Neural progenitor cell (in vitro differentiated cells): Measurements from ENCODE around the gene LINC00632. TPM values are rescaled to one million over a fixed set of nuclear protein-coding genes. Genes with fewer than 3 reads are reported as not detected.

Source experiments
- DNase-seq: peaks from one replicate; pipeline ENCODE4 v3.0.0-alpha.2; 2016; ENCODE audit warnings: low spot score
- H2AFZ ChIP-seq: fragments of 200-600 bp; sonication (generic); replicated peaks from 2 replicates; pipeline ENCODE4 v1.6.1; 2016; ENCODE audit warnings: antibody characterized with exemption
- H3F3A ChIP-seq: fragments of 200-600 bp; sonication (generic); 2 replicates; pipeline ENCODE4 v1.6.1; 2016; ENCODE audit warnings: antibody characterized with exemption, low read depth
- H3K27ac ChIP-seq: fragments of 200-600 bp; sonication (generic); 2 replicates; pipeline ENCODE4 v1.5.1; 2016; ENCODE audit warnings: mild to moderate bottlenecking
- H3K27me3 ChIP-seq: fragments of 200-600 bp; sonication (generic); 2 replicates; pipeline ENCODE4 v1.6.1; 2016; ENCODE audit warnings: mild to moderate bottlenecking, moderate library complexity
- H3K36me3 ChIP-seq: fragments of 200-600 bp; sonication (generic); 2 replicates; pipeline ENCODE4 v1.5.1; 2016
- H3K4me1 ChIP-seq: fragments of 200-600 bp; sonication (generic); 2 replicates; pipeline ENCODE4 v1.6.1; 2016; ENCODE audit warnings: mixed run types
- H3K4me2 ChIP-seq: fragments of 200-600 bp; sonication (generic); 2 replicates; pipeline ENCODE4 v1.6.1; 2016
- H3K4me3 ChIP-seq: fragments of 200-600 bp; sonication (generic); 2 replicates; pipeline ENCODE4 v1.5.1; 2016
- H3K79me2 ChIP-seq: fragments of 200-600 bp; sonication (generic); 2 replicates; pipeline ENCODE4 v1.6.1; 2016; ENCODE audit warnings: low read depth
- H3K9ac ChIP-seq: fragments of 200-600 bp; sonication (generic); 2 replicates; pipeline ENCODE4 v1.6.1; 2016
- H3K9me3 ChIP-seq: fragments of 200-600 bp; sonication (generic); 2 replicates; pipeline ENCODE4 v1.5.1; 2016; ENCODE audit warnings: low read depth
- H4K20me1 ChIP-seq: fragments of 200-600 bp; sonication (generic); 2 replicates; pipeline ENCODE4 v1.6.1; 2016; ENCODE audit warnings: low read depth
- H3K27ac Mint-ChIP-seq: 3 replicates; pipeline ENCODE4 v1.8.0; 2021; ENCODE audit warnings: mixed read lengths
- H3K27me3 Mint-ChIP-seq: 2 replicates; pipeline ENCODE4 v1.8.0; 2022; ENCODE audit warnings: low read depth, mild to moderate bottlenecking, inconsistent platforms, moderate library complexity, mixed read lengths; ENCODE audit not compliant: insufficient read depth
- H3K36me3 Mint-ChIP-seq: 3 replicates; pipeline ENCODE4 v1.8.0; 2021; ENCODE audit warnings: mixed read lengths
- H3K4me1 Mint-ChIP-seq: 3 replicates; pipeline ENCODE4 v1.8.0; 2021; ENCODE audit warnings: mixed read lengths
- H3K4me3 Mint-ChIP-seq: 3 replicates; pipeline ENCODE4 v1.8.0; 2021; ENCODE audit warnings: mild to moderate bottlenecking, moderate library complexity, mixed read lengths
- H3K9me3 Mint-ChIP-seq: 3 replicates; pipeline ENCODE4 v1.8.0; 2020; ENCODE audit warnings: mixed read lengths
- CTCF ChIP-seq: fragments of 200-600 bp; sonication (generic); IDR thresholded peaks from 2 replicates; pipeline ENCODE4 v1.5.1; 2017; ENCODE audit warnings: antibody characterized with exemption, mild to moderate bottlenecking
- EZH2 ChIP-seq: fragments of 200-600 bp; sonication (generic); IDR thresholded peaks from 2 replicates; pipeline ENCODE4 v1.6.1; 2017; ENCODE audit warnings: antibody characterized with exemption, mild to moderate bottlenecking, moderate library complexity
- EZH2phosphoT487 ChIP-seq: fragments of 200-600 bp; sonication (generic); IDR thresholded peaks from 2 replicates; pipeline ENCODE4 v1.6.1; 2017; ENCODE audit warnings: antibody characterized with exemption
- total RNA-seq: library from RNA; depleted of rRNA; stranded (reverse); fragments of >200 nt; gene quantifications from 2 replicates; pipeline ENCODE4 v1.2.3, GENCODE V29; 2015; ENCODE audit warnings: low replicate concordance

LINC00632 gene
- total RNA-seq, 1 donor from 2014 or later = 12.0 TPM

DNA sequence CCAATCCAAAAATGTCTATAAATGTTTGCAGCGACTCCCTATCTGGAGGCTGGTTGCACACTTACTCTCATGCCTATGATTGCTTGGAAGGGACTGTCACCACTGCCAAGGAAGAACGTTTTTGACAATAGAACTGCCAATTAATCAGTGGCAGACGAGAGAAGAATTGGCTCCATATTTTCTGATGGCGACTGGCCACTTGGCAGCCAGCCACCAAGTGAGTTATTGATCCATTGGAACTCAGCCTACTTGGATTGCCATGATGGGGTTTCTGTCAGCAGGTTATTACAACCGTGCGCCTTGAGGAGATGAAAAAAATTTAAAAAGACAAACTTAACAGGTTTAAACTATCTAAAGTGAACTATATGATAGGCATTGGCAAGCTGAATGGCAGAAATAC, 47.4 kb downstream of the LINC00632 start:
- no peak overlapping the region for H3K27ac Mint-ChIP-seq
- no peak overlapping the region for H3K4me2 ChIP-seq
- H3K36me3 ChIP-seq = no peaks in the 10 kb centered on the region
- no peaks in the 10 kb centered on the region for H3K4me1 ChIP-seq
- H3K9me3 Mint-ChIP-seq = no peaks in the 10 kb centered on the region
- H4K20me1 ChIP-seq = no peaks in the 10 kb centered on the region
- H3K4me3 ChIP-seq = no peak overlapping the region
- no peak overlapping the region for H3K27ac ChIP-seq
- H3F3A ChIP-seq = no peaks in the 10 kb centered on the region
- no peaks in the 10 kb centered on the region for H3K27me3 ChIP-seq
- H3K9ac ChIP-seq = no peak overlapping the region
- no peak for DNase-seq
- TF ChIP-seq CTCF (no peak), EZH2phosphoT487 (no peak)
- peaks cover 4% of the 10 kb centered on the region for H3K27me3 Mint-ChIP-seq
- H3K36me3 Mint-ChIP-seq = peaks cover 2% of the 10 kb centered on the region
- no peaks in the 10 kb centered on the region for H3K4me1 Mint-ChIP-seq
- H2AFZ ChIP-seq = no peak overlapping the region
- no peaks in the 10 kb centered on the region for H3K79me2 ChIP-seq
- no peaks in the 10 kb centered on the region for H3K9me3 ChIP-seq
- H3K4me3 Mint-ChIP-seq = no peak overlapping the region

DNA sequence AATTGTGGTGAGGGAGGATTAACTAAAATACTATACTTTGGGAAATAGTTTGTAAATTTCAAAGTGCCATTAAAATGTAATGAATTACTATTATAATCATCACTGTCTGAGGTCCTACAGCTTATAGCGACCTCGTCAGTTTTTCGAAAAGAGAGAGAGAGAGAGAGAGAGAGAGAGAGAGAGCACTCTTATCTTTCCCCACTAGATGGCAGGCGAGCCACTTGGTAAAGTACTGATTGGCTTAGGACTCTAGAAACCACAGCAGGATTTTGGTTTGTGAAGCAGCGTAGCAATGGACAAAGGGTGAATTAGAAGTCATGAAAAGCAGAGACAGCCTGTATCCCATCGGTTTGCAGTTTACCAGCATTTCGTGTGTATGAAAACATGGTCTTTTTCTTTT, 52.5 kb downstream of the LINC00632 start:
- no peak overlapping the region for H3K4me3 Mint-ChIP-seq
- no peak overlapping the region for H3K4me3 ChIP-seq
- peaks cover 2% of the 10 kb centered on the region for H3K36me3 Mint-ChIP-seq
- peaks cover 19% of the 10 kb centered on the region for H3K27me3 ChIP-seq
- H3F3A ChIP-seq = no peaks in the 10 kb centered on the region
- H3K27me3 Mint-ChIP-seq = peaks cover 8% of the 10 kb centered on the region
- H3K27ac Mint-ChIP-seq = no peak overlapping the region
- no peaks in the 10 kb centered on the region for H3K36me3 ChIP-seq
- H2AFZ ChIP-seq = no peak overlapping the region
- H3K79me2 ChIP-seq = no peaks in the 10 kb centered on the region
- no peak overlapping the region for H3K4me2 ChIP-seq
- no peaks in the 10 kb centered on the region for H3K9me3 Mint-ChIP-seq
- no peaks in the 10 kb centered on the region for H3K4me1 ChIP-seq
- peak; percentile 75 for DNase-seq
- H3K9ac ChIP-seq = no peak overlapping the region
- no peak overlapping the region for H3K27ac ChIP-seq
- TF ChIP-seq CTCF (peak; percentile 76), EZH2 (no peak)
- H4K20me1 ChIP-seq = no peaks in the 10 kb centered on the region
- peaks cover 17% of the 10 kb centered on the region for H3K4me1 Mint-ChIP-seq
- H3K9me3 ChIP-seq = no peaks in the 10 kb centered on the region

DNA sequence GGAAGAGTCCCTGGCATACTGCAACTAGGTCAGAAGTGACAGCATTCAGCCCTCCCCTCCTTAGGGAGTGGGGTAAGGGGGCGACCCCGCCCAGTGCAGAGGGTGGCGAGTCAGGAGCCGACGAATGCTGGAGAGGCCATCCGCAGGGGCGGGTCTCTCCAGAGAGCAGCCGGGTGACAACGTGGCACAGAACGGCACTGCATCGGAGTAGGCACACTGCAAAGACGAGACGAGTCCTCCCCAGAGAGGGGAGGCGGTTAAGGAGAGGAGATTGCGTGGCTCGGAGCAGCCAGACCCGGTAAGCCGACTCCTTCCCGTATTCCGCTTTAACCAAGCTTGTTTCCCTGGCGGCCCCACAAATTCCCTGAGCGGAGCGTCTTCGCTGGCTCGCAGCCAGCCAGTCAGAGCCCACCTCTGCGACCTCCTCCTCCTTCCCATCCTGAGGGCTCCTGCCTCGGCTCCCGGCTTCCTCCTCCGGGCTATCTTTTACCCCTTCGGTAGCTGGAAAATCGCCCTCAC, 54.9 kb downstream of the LINC00632 start:
- no peak overlapping the region for H3K27ac Mint-ChIP-seq
- H3K9ac ChIP-seq = no peak overlapping the region
- TF ChIP-seq EZH2 = no peak
- no peak for TF ChIP-seq CTCF
- TF ChIP-seq EZH2phosphoT487 = no peak

More for the DNA sequence above, 54.9 kb downstream of the LINC00632 start:
- Mint-ChIP-seq H3K36me3 (no peaks in the 10 kb centered on the region), H3K9me3 (no peaks in the 10 kb centered on the region), H3K4me1 (peaks cover 17% of the 10 kb centered on the region), H3K27me3 (peaks cover 4% of the 10 kb centered on the region), H3K4me3 (peak overlapping the region; percentile 88)
- Histone ChIP-seq H2AFZ (no peak overlapping the region), H3K4me1 (no peaks in the 10 kb centered on the region), H3K9me3 (no peaks in the 10 kb centered on the region), H4K20me1 (no peaks in the 10 kb centered on the region), H3K36me3 (no peaks in the 10 kb centered on the region), H3K79me2 (no peaks in the 10 kb centered on the region), H3K27ac (no peak overlapping the region), H3K4me3 (peak overlapping the region; percentile 49), H3K27me3 (peaks cover 19% of the 10 kb centered on the region), H3K4me2 (peak overlapping the region; percentile 76), H3F3A (no peaks in the 10 kb centered on the region)
- DNase-seq = peak; percentile 59
